ENCODE measurements around the gene SRC.

SRC gene

DNA sequence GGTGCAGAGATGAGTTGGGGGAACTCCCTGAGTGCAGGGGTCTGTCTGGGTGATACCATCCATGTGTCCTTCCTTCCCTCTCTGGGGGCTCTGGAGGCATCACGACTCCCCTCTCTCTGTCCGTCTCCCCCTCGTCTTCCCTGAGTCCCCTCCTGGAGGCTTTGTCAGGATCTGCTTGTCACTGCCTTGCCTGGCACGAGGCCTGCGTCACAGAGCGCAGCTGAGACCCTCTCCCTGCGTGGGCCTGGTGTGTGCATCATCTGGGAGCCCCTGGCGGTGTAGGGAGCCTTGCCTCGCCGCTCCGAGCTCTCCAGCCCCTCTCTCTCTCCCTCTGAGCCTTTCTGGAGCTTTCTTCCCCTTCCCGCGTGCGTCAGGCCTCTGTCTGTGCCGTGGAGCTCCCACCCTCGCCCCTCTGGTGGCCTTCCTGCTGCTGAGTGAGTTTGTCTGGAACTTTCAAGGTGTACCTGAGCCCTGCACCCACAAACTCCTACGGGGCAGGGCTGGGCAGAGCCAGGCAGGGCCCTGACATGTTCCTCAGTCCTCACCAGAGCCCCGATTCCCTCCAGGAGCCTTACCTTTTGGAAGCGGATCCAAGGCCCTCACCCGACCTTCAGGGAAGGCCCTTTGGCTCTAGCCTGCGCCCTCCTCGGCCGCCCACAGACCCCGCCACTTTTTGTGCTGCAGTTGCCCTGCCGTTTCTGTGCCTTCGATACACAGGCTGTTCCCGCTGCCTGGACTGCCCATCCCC is 70.3 kb downstream of the SRC start:
- no peak for DNase-seq

GRCh38 chr20:37416848-37417616 is 71.1 kb downstream of the SRC start:
- DNase-seq = no peak

- DNase-seq = no peak
Observed at GRCh38 chr20:37417617-37418467, 71.9 kb downstream of the SRC start.

DNA sequence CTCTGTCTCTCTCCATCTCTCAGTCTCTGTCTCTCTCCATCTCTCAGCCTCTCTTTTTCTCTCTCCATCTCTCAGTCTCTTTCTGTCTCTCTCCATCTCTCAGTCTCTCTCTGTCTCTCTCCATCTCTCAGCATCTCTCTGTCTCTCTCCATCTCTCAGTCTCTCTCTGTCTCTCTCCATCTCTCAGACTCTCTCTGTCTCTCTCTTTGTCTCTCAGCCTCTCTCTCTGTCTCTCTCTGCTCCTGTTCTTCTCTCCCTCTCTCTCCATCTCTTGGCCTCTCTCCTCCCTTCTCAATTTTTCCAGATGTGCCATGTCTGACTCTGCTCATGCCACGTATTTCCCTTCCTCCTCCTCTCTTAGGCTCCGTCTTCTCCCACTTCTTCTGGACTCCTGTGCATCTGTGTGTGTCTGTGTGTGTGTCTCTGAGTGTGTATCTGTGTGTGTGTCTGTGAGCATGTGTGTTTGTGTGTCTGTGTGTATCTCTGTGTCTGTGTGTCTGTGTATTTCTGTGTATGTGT is 72.7 kb downstream of the SRC start:
- DNase-seq = no peak

DNA sequence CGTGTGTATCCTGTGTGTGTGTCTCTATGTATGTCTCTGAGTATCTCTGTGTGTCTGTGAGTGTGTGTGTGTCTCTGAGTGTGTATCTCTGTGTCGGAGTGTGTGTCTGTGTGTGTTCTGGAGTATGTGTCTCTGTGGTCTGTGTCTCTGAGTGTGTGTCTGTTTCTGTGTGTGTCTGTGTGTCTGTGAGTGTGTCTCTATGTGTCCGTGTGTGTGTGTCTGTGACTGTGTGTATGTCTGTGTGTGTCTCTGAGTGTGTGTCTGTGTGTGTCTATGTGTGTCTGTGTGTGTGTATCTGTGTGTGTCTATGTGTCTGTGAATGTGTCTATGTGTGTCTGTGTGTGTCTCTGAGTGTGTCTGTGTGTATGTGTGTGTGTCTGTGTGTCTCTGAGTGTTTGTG is 73.4 kb downstream of the SRC start:
- no peak for DNase-seq

GRCh38 chr20:37419774-37420542 is 74.0 kb downstream of the SRC start:
- DNase-seq = no peak

GRCh38 chr20:37420610-37421009 is 74.7 kb downstream of the SRC start:
- no peak for DNase-seq

GRCh38 chr20:37421060-37421905 is 75.3 kb downstream of the SRC start:
- no peak for DNase-seq

GRCh38 chr20:37421988-37422387 is 76.0 kb downstream of the SRC start:
- no peak for DNase-seq

DNA sequence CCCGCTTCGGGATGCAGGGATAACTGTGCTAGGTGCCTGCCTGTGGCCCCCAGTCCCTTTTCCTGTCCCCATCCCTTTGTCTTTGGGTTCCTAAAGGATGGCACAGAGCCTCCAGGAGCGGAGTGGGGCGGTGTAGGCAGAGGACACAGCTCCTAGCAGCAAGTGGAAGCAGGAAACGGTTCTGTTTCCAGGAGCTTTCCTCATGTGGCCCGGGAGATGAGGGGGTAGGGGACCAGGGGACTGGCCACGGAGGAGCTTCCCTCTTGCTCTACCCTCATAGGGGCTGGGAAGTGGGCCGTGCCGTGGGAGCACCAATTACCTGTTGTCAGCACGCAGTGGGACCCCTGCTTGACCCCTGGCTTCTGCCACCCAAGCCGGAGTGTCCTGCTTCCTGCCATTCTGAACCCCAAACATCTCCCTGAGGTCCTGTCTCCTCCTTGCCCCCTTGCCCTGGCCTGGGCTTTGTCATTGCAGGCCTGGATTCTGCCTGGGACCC is 76.9 kb downstream of the SRC start:
- no peak for DNase-seq

- DNase-seq = no peak
Observed at GRCh38 chr20:37423545-37423944, 77.6 kb downstream of the SRC start.

DNA sequence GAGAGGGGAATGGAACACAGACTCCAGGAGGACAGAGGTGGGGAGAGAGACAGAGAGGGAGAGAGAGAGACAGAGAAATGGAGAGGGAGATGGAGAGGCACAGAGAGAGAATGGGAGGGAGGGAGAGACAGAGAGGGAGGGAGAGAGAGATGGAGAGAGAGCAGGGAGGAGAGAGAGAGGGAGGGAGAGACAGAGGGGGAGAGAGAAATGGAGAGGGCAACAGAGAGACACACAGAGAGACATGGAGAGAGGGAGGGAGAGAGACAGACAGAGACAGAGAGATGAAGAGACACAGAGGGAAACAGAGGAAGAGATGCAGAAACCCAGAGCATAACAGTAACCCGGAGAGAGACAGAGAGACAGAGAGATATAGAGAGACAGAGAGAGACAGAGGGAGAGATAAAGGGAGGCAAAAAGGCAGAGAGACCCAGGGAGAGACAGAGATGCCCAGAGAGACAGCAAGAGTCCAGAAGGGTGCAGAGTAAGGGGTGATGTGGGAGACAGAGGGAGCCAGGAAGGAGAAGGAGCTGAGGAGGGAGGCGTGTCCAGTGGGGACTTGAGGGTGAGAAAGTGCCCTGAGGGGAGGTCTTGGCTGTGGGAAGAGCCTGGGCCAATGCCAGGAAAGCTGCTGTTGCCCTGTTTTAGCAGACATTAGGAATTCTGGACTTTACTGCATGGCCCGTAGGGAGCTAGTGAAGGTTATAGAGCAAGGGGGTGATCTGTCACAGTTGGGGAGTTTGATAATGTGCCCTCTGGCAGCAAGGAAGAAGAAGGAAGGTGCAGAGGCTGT is 78.3 kb downstream of the SRC start:
- no peak for DNase-seq

DNA sequence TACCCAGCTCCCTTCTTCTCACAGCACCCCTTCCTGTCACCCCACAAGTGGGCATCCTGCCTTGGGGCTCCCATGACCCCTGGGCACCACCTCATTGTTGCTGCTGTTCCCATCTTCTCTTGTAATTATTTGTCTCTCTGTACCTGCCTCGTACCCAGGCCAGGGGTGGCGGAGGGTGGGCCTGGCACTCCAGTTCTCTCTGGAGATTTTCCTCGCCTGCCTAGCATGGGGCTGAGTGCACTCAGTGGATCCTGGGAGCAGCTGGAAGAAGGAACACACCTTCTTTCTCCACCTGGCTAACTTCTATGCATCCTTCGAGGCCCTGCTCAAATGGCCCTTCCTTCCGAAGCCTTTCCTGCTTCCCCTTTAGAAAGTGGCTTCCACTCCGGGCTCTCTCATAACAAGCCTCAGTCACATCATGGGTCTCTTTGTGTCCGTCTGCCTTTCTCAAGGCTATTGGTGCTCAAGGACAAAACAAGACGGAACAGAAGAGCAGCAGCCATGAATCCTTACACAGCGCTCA is 79.2 kb downstream of the SRC start:
- DNase-seq = no peak

DNA sequence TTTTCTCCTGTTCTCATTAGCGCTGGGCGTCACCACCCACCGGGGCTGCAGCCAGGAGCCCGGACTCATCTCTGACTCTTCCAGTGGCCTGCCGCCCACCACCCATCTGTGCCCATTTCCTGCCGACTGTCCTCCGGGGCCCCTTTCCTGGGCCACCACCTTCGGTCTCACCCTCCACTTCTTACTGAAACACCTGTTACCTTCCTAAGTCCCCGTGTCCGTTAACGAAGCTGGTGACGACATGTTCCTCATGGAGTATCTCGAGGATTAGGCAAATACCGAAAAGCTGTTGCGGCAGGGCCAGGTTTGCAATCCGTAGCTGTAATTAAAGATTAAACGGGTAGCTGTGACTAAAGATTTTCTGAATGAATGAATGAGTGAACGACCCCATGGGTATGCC is 80.2 kb downstream of the SRC start:
- no peak for DNase-seq

GRCh38 chr20:37426978-37427377 is 81.0 kb downstream of the SRC start:
- no peak for DNase-seq

DNA sequence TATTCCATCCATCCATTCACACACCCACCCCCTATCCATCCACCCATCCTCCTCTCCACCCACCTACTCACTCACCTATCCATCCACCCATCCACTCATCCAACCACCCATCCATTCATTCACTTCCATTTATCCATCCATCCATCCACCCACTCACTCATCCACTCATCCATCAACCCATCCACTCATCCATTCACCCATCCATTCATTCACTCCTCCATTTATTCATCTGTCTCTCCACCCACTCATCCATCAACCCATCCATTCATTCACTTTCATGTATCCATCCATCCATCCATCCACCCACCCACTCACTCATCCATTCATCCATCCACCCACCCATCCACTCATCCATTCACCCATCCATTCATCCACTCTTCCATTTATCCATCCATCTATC is 84.1 kb downstream of the SRC start:
- no peak for DNase-seq

- DNase-seq = no peak
Observed at GRCh38 chr20:37430778-37431460, 85.0 kb downstream of the SRC start.

DNA sequence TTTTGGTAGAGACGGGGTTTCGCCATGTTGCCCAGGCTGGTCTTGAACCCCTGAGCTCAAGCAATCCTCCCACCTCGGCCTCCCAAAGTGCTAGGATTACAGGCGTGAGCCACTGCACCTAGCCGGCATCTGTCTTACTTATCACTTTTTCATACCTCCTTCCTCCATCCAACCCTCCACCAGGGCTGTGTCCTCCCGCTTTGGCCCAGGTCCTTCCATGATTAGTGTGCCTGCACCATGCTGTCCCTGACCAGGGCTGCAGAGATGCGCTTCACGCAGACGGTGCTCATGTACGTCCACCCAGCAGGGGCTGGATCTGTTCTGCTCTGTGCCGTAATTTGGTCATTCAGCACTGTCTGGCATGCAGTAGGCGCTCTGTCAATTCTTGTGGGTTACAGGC is 85.8 kb downstream of the SRC start:
- no peak for DNase-seq

- no peak for DNase-seq
Observed at GRCh38 chr20:37432606-37433005, 86.7 kb downstream of the SRC start.

- DNase-seq = no peak
Observed at GRCh38 chr20:37435607-37436006, 89.7 kb downstream of the SRC start.
